Central memory CD4-positive, alpha-beta T cell (primary cell): ENCODE measurements around the gene EFCAB14.
"Not testable (repeated sequence)": the region's sequence is repeated elsewhere in the genome, so short reads cannot be mapped to it uniquely, and the experiment has no call there.

ENCODE experiments used
- DNase-seq: peaks from one replicate; pipeline ENCODE4 v3.0.0; 2022

The EFCAB14 gene

DNA sequence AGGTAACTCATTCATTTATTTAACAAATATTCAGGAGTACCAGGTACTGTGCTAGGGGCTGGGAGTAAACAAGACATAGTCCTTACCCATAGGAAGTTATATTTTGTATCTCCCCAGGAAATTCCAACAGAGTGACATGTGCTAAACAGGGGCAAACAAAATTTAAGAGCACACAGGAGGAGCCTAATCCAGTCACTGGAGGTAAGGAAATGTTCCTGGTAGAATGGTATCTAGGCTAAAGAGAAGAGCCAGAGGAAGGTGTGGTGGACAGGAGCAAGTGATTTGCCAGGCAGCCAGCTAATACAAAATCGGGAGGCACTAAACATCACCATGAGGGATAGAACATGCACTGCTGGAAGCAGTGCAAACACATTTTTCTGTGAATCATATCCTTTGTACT lies 36.9 kb downstream of the EFCAB14 start:
- DNase-seq, result no peak

DNA sequence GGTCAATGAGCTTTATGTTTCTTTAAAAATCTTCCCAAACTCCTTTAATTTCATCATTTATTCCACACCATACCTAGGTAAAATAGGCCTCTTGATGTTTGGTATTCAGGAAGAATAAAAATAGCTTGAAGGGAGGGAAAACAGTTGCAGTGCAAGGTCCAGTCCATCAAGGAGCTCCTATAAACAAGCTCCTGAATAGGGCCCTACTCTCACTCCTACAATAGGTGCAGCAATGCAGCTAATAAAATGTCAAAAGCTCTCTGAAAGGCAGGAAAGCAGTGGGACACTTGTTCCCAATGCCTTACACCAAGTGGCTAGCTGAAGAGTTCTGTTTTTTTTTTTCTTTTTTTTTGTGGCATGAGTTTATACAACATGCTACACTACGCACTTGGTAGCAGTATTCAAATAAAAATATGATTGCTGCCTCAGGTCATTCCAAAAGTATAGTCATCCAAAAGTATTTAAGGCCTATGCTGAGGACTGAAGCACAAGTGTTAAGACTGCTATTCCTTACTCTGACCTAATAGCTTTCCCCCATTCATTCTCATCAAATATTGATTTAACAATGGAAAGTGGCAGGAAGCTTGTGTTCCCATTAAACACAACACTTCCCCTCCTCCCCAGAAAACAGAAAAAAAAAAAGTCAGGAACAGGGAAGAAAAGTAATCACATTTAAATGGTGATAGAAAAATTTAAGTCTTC lies 37.4 kb downstream of the EFCAB14 start:
- DNase-seq, result no peak

DNA sequence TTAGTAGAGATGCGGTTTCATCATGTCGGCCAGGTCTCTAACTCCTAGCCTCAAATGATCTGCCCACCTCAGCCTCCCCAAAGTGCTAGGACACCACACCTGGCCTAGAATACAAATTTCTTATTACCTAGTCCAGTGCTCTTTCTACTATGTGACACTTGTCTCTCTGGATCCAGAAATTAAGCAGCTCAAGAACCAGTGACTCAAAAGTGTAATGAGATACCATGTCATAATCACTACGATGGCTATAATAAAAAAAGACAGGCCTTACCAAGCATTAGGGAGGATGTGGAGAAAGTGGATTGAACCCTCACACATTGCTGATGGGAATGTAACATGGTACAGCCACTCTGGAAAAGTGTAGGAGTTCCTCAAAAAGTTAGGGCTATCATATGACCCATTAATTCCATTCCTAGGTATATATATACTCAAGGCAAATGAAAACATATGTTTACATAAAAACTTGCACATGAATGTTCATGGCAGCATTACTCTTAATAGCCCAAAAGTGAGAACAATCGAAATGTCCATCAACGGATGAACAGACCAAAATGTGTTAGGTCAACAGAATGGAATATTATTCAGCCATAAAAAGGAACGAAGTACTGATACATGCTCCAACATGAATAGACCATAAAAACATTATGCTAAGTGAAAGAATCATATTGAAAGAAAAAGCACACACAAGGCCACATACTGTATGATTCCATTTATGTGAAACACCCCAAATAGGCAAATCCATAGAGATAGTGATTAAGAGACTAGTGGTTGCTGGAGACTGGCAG lies 38.9 kb downstream of the EFCAB14 start:
- no peak for DNase-seq

DNA sequence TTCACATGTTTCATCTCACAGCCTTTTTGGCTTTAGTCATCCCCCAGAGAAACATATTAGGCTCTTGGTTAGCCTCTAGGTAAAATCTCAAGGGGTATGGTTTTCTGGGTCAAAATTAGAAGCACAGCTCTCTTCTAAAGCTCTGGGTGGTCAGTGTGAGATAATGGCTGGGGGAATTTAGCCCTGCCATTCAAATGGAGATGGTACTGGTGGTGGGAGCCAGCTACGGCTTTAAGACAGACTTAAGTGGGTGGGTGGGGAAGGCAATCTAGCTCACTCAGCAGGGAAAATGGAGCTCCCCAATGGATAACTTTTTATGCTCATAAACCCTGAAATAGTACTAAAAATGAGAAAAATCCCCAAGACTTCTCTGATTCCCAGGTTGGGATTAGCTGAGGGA lies 41.6 kb downstream of the EFCAB14 start:
- DNase-seq, result no peak

DNA sequence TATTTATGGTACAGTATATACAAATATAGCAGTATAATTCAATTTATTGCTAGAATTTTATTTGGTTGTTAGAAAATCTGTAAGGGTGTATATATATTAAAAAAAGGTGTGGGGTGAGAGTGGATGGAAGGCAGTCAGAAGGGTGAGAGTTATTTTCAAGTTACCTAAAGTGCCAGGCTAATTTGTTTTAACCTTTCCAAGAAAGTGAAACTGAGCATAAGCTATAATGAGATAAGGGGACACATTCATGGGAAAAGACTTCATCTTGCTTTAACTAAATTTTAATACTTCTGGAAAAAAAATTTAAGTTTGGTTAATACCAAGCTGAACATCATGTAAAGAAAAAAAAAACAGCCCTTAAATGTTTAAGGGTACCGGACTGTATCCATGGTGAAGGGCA lies 42.4 kb downstream of the EFCAB14 start:
- no peak for DNase-seq

DNA sequence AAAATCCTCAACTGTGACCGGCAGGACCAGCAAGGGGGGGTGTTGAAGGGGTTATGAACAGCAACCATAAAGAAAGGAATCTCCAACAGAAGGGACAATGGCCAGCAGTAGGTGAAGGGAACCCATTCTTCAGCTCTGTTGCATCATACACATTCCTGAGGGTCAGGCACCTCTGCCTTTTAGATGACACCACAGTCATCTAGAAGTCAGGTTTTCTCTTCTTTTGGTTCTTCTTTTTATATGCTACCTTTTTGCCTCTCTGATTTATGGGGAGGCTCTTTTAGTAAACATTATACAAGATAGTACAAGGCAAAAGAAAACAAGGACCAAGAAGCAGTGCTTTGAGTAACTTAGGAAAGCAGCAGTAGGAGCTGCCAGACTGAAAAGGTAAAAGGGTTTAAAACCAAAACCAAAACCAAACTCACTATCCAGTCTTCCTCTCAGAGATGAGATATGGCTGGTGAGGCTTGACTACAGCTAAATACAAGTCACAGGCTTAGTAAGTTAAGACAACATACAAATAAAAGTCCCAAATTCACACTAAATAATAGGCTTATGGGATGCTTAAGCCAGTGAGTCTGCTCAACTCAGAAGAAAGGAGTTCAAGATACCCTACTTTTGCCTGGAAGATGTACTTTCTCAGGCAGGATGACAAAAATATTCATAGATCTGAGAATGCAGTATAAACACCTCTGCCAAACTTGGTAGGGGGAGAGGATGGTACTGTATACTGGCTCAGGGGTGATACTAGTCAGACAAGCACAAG lies 43.2 kb downstream of the EFCAB14 start:
- peak; percentile 19 for DNase-seq

DNA sequence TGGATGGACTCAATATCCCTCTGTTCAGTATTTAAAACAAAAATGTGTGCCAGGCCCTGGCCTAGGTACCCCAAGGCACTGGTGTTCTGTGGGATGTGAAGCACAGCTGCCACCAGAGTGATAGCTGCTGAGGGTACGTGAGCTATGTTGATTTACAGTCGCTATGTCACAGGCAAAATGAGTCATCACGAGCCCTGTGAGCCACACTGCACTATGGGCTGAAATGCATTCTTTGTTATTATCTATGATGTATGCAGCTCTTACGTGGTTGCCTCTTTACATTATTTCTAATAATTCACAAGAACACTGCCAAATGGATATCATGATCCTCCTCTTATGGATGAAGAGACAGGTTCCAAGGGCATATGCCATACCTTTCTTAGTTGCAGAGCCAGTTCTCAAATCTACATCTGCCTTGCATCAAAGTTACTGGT lies 45.1 kb downstream of the EFCAB14 start:
- DNase-seq, result no peak

DNA sequence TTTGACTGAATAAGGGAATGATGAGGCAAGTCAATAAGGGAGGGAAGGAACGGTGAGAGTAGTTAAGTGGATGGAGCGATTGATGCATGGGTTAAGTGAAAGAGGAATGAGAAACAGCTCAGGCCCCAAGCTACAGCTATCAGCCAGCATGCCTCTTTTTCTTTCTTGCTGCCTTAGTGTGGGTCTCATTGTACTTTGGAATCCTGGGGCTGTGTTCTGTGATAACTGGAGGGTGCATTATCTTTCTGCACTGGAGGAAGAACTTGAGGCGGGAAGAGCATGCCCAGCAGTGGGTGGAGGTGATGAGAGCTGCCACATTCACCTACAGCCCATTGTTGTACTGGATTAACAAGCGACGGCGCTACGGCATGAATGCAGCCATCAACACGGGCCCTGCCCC lies 46.2 kb downstream of the EFCAB14 start:
- DNase-seq, result no peak

DNA sequence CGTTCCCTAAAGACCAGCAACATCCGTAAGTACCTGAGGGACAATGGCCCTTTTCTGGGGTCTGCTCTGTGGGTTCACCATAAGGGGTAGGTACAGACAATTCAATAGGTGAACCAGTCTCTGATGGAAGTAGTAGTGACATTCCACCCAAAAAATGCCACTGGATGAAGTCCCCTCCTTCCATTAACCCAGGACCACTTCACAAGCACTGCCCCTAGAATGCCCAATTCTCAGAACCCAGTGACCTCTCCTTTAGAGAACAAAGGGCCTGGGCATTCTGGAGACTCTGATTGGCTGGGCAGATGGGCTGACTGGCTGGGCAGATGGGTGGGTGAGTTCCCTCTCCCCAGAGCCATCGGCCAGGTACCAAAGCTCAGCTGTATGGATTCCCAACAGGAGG lies 47.4 kb downstream of the EFCAB14 start, which contains the start of gene TEX38:
Gene TEX38 (plus strand): TSS at position 301 of the 400 bp plus-strand sequence. CDS start 81 bp downstream, at position 382.
- no peak for DNase-seq

DNA sequence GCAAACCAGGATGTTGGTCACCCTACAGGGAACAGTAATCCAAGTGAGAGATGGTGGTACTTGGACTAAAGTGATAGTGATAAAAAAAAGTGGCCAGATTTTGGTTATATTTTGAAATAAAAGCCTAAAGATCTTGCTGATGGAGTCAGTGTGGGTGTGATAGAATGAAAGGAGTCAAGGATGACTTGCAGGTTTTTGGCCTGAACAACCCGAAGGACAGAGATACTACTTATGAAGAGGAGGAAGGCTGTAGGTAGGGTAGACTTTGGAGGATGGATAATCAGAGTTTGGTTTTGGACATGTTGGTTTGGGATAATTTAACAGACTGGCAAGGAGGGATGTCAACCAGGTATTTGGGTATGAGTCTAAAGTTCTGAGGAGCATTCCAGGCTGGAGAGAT lies 48.8 kb downstream of the EFCAB14 start:
- DNase-seq, result no peak

DNA sequence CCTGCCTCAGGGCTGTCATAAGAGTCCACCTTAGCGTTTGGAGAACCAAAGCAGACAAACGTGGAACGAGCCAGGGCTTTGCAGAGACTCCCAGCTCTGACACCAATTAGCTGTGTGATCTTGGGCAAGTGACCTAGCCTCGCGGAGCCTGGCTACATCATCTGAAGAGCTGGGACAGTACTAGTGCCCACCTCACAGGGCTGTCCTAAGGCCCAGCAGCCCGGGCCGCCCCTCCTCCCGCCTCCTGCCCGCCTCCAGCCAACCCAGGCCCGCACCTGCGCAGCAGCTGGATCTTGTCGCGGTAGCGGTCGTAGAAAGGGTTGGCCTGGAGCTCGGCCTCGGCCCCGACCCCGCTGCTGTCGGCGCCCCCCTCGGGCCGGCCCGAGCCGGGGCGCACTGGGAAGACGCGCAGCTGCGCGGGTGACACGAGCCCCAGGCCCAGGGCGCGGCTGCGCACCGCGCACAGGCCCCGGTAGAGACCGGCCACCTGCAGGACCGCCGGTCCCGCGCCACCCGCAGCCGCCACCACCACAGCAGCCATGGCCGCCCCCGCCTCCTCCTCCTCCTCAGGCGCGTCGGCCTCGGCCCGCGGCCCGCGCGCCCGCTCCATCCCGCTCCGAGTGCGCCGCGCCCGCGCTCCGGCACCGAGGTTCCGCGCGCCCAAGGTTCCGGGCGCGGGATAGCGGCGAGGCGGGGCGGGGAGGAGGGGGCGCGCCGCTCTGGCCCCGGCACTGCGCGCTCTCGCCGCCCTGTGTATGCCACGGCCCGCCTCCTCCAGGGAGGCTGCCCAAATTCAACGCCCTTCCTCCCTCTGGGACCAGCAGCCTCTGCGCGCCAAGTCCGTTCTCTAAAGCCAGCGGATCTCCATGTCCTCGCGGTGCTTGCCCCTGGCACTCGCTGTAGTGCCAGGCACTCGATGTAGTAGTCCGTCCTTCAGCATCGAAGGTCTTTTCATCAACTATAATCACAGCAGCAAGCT lies 50.8 kb downstream of the EFCAB14 start, which contains the start of gene ATPAF1:
Gene ATPAF1 (minus strand): TSS at position 583 of the 979 bp plus-strand sequence. CDS start 42 bp downstream, at position 541.
- peak; percentile 55 for DNase-seq

DNA sequence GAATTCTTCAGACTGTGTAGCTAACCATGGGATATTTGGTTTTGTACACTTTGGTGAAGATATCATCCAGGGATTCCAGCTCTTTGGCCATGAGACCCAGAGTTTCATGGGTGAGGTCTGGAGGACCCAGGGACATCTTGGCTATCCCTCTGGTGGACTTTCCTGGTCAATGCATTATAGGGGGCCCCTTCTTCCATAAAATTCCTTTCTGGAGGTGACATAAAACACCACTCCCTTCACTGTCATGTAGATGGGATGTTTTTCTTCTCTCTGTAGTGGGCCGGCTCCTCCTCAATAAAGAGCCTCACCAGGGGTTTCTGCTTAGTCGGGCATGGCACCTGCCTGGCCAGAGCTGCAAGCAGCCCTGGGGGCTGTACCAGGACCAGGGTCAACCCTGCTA lies 52.9 kb downstream of the EFCAB14 start:
- no peak for DNase-seq

DNA sequence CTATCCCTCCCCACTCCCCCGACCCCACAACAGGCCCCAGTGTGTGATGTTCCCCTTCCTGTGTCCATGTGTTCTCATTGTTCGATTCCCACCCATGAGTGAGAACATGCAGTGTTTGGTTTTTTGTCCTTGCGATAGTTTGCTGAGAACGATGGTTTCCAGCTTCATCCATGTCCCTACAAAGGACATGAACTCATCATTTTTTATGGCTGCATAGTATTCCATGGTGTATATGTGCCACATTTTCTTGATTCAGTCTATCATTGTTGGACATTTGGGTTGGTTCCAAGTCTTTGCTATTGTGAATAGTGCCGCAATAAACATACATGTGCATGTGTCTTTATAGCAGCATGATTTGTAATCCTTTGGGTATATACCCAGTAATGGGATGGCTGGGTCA lies 56.0 kb downstream of the EFCAB14 start:
- not testable (repeated sequence) for DNase-seq

DNA sequence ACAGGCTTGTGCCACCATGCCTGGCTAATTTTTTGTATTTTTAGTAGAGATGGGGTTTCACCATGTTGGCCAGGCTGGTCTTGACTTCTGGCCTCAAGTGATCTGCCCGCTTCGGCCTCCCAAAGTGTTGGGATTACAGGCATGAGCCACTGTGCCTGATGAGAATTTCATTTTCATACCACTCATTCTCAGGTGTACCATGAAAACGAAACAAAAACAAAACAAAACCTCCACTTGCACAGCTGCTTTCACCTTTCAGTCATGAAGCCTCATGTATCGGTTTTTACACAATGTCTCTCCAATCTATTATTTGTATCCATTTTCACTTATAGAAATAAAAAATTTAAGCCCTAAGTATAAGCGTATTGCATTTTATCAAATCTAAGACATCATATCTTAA lies 58.8 kb downstream of the EFCAB14 start:
- not testable (repeated sequence) for DNase-seq

DNA sequence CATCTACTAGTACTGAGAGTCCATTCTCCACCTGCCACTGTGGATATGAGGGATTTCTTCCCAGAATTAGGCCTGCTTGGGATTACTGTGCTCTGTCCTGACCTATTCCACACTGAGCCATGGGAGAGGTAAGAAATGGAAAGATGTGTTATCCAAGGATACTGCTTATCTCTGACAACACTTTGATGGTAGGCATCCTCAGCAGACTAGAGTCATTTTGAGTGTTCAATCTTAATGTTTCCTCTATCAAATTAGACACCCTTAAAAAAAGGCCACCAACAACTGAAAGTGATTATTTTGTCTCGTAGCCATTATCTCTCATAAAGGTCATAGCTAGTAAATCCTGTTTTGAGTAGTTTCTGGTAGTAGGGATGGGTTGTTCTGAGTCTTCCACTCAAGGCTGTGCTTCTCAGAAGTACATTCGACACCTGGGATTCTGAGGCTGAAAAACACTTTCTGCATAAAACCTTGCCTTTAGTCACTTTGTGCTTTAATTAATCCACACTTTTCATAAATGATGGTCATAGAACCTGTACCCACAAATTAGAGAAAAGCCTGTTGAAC lies 59.5 kb downstream of the EFCAB14 start:
- no peak for DNase-seq

DNA sequence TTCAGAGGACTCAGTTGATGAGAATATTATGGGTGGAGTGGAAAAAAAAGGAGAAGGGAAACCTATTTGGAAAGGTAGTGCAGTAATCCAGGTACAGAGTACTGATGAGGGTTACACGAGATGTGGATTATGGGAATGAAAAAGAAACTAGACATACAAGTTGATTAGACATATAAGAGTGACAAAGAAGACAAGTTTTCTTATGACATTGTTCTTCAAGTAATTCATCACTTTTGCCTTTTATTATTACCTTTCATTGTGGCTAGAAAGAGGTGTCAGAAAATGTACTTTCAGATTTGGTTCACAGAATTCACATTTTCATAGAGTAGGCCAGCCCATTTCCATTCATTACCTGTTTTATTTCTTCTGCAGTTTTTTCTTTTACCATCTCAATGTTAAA lies 61.1 kb downstream of the EFCAB14 start:
- no peak for DNase-seq

DNA sequence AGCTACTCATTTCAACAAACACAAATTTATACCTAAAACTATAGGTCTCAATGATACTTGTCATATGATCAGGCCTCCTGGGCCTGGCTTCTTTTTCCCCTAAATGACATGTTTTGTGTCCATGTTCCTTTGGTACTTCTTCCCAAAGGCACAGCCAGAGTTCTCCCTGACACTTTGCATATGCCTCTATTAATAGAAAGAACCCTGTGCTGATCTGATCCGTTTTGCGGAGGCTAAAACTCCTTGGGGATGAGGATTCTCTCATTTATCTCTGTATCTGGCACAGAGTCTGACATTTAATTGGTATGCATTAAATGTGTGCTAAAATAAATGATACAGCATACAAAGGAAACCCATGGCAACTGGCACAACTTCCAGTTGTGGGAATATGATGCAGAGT lies 62.3 kb downstream of the EFCAB14 start:
- DNase-seq, result no peak

DNA sequence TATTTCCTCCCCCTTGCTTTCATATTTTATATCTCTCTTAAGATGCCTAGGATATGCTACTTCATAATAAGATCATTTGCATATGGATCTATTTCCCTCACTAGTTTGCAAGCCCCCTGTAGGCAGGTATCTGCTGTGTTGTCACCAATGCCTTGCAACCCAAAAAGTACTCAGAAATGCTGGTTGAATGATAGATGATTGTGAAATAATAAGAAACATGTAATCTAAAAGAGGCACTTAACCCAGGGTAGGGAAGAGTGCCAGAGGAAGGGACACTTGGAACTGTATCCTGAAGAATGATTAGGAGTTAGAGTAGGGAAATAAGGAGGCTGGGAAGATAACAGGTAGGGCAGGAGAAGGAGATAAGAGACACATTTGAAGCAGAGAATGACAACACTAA lies 63.1 kb downstream of the EFCAB14 start:
- DNase-seq, result no peak

DNA sequence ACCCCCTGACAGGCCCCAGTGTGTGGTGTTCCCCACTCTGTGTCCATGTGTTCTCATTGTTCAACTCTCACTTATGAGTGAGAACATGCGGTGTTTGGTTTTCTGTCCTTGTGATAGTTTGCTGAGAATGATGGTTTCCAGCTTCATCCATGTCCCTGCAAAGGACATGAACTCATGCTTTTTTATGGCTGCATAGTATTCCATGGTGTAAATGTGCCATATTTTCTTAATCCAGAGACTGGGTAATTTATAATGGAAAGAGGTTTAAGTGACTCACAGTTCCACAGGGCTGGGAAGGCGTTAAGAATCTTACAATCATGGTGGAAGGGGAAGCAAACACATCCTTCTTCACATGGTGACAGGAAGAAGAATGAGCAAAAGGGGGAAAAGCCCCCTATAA lies 64.2 kb downstream of the EFCAB14 start:
- not testable (repeated sequence) for DNase-seq

DNA sequence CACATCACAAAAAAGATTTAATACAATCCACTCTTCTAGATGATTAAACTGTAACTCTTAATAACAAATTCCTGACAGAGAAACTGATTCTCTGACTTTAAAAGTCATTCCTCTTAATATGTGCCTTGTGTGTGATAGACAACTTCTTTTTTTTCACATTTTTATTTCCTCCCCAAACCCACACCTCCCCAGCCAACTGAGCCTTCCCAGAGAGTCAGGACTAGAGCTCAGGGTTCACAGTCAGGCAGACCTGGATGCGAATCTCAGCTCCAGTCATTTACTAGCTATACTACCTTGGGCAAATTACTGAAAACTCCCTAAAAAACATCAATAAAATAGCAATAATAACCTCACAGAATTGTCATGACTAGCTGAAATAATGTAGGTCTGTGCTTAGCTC lies 64.9 kb downstream of the EFCAB14 start:
- DNase-seq, result no peak

DNA sequence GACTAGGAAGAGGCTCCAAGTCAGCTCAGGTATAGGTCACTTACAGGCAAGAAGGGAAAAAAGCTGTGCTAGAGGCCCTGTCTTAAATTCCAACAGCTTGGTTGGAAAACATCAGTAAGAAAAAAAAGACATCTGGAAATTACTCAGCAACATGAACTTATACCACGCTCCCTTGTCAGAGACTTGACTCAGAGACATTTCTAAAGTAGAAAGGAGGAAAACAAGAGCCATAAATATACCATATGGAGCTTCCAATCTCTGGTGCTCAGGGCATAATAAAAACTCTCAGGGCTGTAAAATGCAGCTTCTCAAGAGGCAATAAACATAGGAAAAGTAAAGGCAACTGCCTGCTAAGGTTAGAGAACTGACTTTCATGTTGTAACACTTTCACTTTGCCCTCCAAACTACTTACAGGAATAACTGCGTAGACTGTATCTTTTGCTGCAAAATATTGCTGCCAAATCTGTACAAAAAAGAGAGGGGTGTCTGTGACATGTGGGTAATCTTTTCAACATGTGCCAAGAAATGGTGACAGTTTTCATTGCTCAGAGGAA lies 65.4 kb downstream of the EFCAB14 start:
- no peak for DNase-seq
